K562 (cell line): ENCODE data around the gene ARHGAP22. TPM values are rescaled to one million over a fixed set of nuclear protein-coding genes. Genes with fewer than 3 reads are reported as not detected.

Experiments used
- MAFF ChIP-seq: IDR thresholded peaks from 2 replicates; pipeline ENCODE4 v1.6.1; 2012; ENCODE audit warnings: low read length, improper control_type of control experiment
- SRSF3 ChIP-seq: fragments of 200-400 bp; formaldehyde crosslinking; IDR thresholded peaks from 2 replicates; pipeline ENCODE4 v1.6.1; 2016; ENCODE audit warnings: mild to moderate bottlenecking, low read length, moderate library complexity; ENCODE audit not compliant: insufficient read depth
- THRAP3 ChIP-seq: fragments of 450-650 bp; IDR thresholded peaks from 2 replicates; pipeline ENCODE4 v1.6.1; 2016; ENCODE audit warnings: mild to moderate bottlenecking, inconsistent platforms, borderline replicate concordance
- ZNF12 ChIP-seq: sonication (generic); formaldehyde crosslinking; IDR thresholded peaks from 2 replicates; pipeline ENCODE4 v1.4.0; 2020; ENCODE audit warnings: mild to moderate bottlenecking, missing genetic modification reagents
- ZNF644 ChIP-seq: fragments of 200-800 bp; sonication (Bioruptor generic); IDR thresholded peaks from 2 replicates; pipeline ENCODE4 v1.6.1; 2016; ENCODE audit warnings: low read depth, missing genetic modification characterization, missing compliant biosample characterization
- ZNF764 ChIP-seq: fragments of 250-450 bp; sonication (Bioruptor Pico); IDR thresholded peaks from 2 replicates; pipeline ENCODE4 v1.4.0; 2020; ENCODE audit warnings: low read depth, mild to moderate bottlenecking, moderate library complexity
- polyA plus RNA-seq, 8 experiments: library from polyadenylated mRNA; depleted of rRNA in 4 of 8; stranded (reverse) in 5 of 8; unstranded in 3 of 8; fragments of >200 nt; fragmentation: Nextera tagmentation in 2 of 8; fragmentation: Illumina TruSeq in 1 of 8; extraction: Ambion mirVana in 2 of 8; extraction: Trizol in 1 of 8; gene quantifications; 2 replicates each; pipeline versions ENCODE4 v1.2.1 to v1.2.3, GENCODE V29; 2011 to 2014; ENCODE audit warnings: inconsistent platforms in 1 of 8, missing spikeins in 1 of 8
- total RNA-seq, 7 experiments: library from RNA; depleted of rRNA in 6 of 7; stranded (reverse); fragments of >200 nt in 6 of 7; fragmentation: Illumina TruSeq in 2 of 7; extraction: Trizol in 2 of 7; gene quantifications; 2 replicates each; pipeline versions ENCODE4 v1.2.1 to v1.2.3, GENCODE V29; 2011 to 2021; ENCODE audit warnings: low replicate concordance in 1 of 7
- TF ChIP-seq, protein P1 (sequence below), 2 experiments: fragments of 450-650 bp in 1 of 2; sonication (generic) in 1 of 2; formaldehyde crosslinking in 1 of 2; IDR thresholded peaks; 2 replicates each; pipeline versions ENCODE4 v1.7.1 to v1.9.0; 2016 to 2022; ENCODE audit warnings: inconsistent platforms in 1 of 2, mild to moderate bottlenecking in 1 of 2, missing genetic modification reagents in 1 of 2
- TF ChIP-seq, protein P2 (sequence below): sonication (generic); formaldehyde crosslinking; IDR thresholded peaks from 2 replicates; pipeline ENCODE4 v1.8.1; 2023; ENCODE audit warnings: mild to moderate bottlenecking, missing genetic modification reagents
- TF ChIP-seq, protein P3 (sequence below): fragments of 250-450 bp; sonication (Bioruptor Pico); IDR thresholded peaks from 2 replicates; pipeline ENCODE4 v1.8.0; 2022; ENCODE audit warnings: inconsistent platforms, mild to moderate bottlenecking, moderate library complexity, borderline replicate concordance

The ARHGAP22 gene
- total and polyA plus RNA-seq, 9 of the 15 experiments (the other 6 are each of a cell fraction or from before 2014, with no cell fraction given): 1.3 to 28.1 (median 12.7) TPM

DNA sequence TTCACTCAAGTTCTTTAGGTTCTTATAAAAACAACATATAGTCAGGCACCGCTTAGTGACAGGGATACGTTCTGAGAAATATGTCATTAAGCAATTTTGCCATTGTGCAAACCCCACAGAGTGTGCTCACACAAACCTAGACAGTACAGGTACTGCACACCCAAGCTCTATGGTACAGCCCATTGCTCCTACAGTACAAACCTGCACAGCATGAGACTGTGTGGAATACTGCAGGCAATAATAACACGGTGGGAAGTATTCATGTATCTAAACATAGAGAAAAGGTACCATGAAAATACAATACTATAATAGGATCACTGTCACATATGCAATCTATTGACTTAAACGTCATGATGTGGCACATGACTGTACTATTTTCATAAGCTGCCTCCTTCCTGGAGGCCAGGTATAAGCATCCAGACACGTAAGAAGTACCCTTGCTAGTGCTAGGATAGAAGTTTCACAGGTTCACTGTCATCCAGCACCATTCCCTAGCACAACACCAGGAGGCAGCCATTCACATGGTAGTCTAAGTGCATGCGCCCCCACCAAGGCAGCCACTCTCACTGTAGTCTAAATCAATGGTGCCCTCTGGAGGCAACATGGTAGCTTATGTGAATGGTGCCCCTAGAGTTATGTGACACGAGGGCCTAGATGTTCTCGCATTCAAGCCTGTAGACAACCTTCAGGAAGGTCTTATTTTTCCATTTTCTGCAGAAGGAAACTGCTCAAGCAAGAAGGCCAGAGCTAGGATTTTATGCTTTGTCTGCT, 98.5 kb downstream of the ARHGAP22 start (continued):
- TF ChIP-seq, protein P1, sequence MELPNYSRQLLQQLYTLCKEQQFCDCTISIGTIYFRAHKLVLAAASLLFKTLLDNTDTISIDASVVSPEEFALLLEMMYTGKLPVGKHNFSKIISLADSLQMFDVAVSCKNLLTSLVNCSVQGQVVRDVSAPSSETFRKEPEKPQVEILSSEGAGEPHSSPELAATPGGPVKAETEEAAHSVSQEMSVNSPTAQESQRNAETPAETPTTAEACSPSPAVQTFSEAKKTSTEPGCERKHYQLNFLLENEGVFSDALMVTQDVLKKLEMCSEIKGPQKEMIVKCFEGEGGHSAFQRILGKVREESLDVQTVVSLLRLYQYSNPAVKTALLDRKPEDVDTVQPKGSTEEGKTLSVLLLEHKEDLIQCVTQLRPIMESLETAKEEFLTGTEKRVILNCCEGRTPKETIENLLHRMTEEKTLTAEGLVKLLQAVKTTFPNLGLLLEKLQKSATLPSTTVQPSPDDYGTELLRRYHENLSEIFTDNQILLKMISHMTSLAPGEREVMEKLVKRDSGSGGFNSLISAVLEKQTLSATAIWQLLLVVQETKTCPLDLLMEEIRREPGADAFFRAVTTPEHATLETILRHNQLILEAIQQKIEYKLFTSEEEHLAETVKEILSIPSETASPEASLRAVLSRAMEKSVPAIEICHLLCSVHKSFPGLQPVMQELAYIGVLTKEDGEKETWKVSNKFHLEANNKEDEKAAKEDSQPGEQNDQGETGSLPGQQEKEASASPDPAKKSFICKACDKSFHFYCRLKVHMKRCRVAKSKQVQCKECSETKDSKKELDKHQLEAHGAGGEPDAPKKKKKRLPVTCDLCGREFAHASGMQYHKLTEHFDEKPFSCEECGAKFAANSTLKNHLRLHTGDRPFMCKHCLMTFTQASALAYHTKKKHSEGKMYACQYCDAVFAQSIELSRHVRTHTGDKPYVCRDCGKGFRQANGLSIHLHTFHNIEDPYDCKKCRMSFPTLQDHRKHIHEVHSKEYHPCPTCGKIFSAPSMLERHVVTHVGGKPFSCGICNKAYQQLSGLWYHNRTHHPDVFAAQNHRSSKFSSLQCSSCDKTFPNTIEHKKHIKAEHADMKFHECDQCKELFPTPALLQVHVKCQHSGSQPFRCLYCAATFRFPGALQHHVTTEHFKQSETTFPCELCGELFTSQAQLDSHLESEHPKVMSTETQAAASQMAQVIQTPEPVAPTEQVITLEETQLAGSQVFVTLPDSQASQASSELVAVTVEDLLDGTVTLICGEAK (IDR thresholded peaks at IDR 0.05): no peak; the same call in 1 of the 2 replicates
- TF ChIP-seq, protein P1 (CRISPR knock-in tag; IDR thresholded peaks at IDR 0.05): no peak
- no peak for TF ChIP-seq MAFF
- no peak for TF ChIP-seq ZNF12 (CRISPR knock-in tag)
- no peak for TF ChIP-seq ZNF644
- TF ChIP-seq SRSF3: no peak
- no peak for TF ChIP-seq ZNF764 (CRISPR knock-in tag)
- TF ChIP-seq, protein P2, sequence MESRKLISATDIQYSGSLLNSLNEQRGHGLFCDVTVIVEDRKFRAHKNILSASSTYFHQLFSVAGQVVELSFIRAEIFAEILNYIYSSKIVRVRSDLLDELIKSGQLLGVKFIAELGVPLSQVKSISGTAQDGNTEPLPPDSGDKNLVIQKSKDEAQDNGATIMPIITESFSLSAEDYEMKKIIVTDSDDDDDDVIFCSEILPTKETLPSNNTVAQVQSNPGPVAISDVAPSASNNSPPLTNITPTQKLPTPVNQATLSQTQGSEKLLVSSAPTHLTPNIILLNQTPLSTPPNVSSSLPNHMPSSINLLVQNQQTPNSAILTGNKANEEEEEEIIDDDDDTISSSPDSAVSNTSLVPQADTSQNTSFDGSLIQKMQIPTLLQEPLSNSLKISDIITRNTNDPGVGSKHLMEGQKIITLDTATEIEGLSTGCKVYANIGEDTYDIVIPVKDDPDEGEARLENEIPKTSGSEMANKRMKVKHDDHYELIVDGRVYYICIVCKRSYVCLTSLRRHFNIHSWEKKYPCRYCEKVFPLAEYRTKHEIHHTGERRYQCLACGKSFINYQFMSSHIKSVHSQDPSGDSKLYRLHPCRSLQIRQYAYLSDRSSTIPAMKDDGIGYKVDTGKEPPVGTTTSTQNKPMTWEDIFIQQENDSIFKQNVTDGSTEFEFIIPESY: peak; percentile 25; the same call in 1 of the 2 replicates
- TF ChIP-seq THRAP3: peak; percentile 74; the same call in 1 of the 2 replicates
- TF ChIP-seq, protein P3, sequence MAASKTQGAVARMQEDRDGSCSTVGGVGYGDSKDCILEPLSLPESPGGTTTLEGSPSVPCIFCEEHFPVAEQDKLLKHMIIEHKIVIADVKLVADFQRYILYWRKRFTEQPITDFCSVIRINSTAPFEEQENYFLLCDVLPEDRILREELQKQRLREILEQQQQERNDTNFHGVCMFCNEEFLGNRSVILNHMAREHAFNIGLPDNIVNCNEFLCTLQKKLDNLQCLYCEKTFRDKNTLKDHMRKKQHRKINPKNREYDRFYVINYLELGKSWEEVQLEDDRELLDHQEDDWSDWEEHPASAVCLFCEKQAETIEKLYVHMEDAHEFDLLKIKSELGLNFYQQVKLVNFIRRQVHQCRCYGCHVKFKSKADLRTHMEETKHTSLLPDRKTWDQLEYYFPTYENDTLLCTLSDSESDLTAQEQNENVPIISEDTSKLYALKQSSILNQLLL (CRISPR knock-in tag): no peak
